Sigmoid colon (tissue), 4 donors: ENCODE results near the gene MAEA.

Experiments
- POLR2A ChIP-seq, 2 donors: fragments of 450-650 bp; IDR thresholded peaks; one replicate each; pipeline ENCODE4 v1.6.1; 2016; ENCODE audit warnings: antibody characterized with exemption in 2 of 2, mild to moderate bottlenecking in 2 of 2, moderate library complexity in 2 of 2
- POLR2AphosphoS5 ChIP-seq, 4 donors: sonication (generic); formaldehyde crosslinking; IDR thresholded peaks; one replicate each; pipeline ENCODE4 v1.6.1; 2017; ENCODE audit warnings: antibody characterized with exemption in 4 of 4
- TF ChIP-seq, protein P1 (sequence below), 4 experiments: fragments of 450-650 bp in 3 of 4; fragments of 200-600 bp in 1 of 4; IDR thresholded peaks; one replicate each; pipeline ENCODE4 v1.5.1; 2016 to 2019; ENCODE audit warnings: antibody characterized with exemption in 4 of 4, mild to moderate bottlenecking in 3 of 4, moderate library complexity in 2 of 4

DNA sequence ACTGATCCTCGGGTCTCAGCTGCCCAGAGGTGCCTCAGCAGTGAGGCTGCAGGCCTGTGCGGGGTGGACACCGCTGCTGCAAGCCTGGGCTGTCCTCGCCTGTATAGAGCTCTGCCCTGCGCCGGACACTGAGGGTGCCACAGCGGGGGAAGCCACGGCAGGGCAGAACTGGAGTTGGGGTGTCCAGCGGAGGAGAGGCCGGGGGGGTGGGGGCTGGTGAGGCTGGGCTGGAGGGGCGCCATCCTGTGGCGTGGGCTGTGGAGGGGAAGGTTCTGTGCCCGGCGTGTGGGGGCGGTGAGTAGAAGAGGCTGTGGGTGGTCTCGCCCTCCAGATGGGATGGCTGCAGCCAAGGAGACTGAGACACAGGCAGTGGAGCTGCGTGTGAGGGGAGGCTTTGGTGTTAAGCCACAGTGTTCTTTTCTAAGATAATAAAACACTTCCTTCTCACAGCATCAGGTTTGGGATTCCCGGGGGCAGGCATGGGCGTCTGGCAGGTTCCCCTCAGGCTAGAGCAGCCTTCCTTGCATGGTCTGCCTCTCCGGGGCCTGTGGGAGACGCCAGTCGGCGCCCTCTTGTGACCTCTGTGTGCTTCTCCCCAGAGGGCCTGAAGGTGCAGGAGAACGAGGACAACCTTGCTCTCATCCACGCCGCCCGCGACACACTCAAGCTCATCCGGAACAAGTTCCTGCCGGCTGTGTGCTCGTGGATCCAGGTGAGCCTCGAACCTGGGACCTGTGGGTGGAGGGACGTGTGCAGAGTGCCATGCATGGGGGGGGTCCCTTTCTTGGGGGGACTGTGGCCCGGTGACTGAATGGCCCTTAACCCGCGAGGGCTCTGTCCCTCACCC, 64.7 kb downstream of the MAEA start:
- TF ChIP-seq, protein P1, sequence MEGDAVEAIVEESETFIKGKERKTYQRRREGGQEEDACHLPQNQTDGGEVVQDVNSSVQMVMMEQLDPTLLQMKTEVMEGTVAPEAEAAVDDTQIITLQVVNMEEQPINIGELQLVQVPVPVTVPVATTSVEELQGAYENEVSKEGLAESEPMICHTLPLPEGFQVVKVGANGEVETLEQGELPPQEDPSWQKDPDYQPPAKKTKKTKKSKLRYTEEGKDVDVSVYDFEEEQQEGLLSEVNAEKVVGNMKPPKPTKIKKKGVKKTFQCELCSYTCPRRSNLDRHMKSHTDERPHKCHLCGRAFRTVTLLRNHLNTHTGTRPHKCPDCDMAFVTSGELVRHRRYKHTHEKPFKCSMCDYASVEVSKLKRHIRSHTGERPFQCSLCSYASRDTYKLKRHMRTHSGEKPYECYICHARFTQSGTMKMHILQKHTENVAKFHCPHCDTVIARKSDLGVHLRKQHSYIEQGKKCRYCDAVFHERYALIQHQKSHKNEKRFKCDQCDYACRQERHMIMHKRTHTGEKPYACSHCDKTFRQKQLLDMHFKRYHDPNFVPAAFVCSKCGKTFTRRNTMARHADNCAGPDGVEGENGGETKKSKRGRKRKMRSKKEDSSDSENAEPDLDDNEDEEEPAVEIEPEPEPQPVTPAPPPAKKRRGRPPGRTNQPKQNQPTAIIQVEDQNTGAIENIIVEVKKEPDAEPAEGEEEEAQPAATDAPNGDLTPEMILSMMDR (IDR thresholded peaks at IDR 0.05): no peak
- TF ChIP-seq POLR2AphosphoS5 (IDR thresholded peaks at IDR 0.05): no peak
- TF ChIP-seq POLR2A (IDR thresholded peaks at IDR 0.05): no peak
